Tibial nerve (tissue), 4 donors: ENCODE data around the gene PHTF2. TPM values are rescaled to one million over a fixed set of nuclear protein-coding genes. Genes with fewer than 3 reads are reported as not detected.

ENCODE experiments used
- DNase-seq, 2 donors: peaks; one replicate each; pipeline ENCODE4 v3.0.0-alpha.2; 2019; ENCODE audit warnings: low spot score in 2 of 2
- H3K27ac ChIP-seq, 4 donors: fragments of 200-600 bp; sonication (generic) in 3 of 4; one replicate each; pipeline ENCODE4 v1.5.1; 2017 to 2019; ENCODE audit warnings: mild to moderate bottlenecking in 1 of 4
- H3K27me3 ChIP-seq, 2 donors: fragments of 200-600 bp; sonication (generic) in 1 of 2; one replicate each; pipeline versions ENCODE4 v1.5.1 to v1.6.0; 2017 to 2019
- H3K36me3 ChIP-seq, 3 donors: fragments of 200-600 bp; sonication (generic); one replicate each; pipeline ENCODE4 v1.5.1; 2018 to 2019
- H3K4me1 ChIP-seq, 4 donors: fragments of 200-600 bp; sonication (generic) in 3 of 4; one replicate each; pipeline ENCODE4 v1.5.1; 2017 to 2019
- H3K4me3 ChIP-seq, 4 donors: fragments of 200-600 bp; sonication (generic) in 3 of 4; one replicate each; pipeline ENCODE4 v1.5.1; 2017 to 2019; ENCODE audit warnings: mild to moderate bottlenecking in 1 of 4, moderate library complexity in 1 of 4
- H3K9me3 ChIP-seq, 4 donors: fragments of 200-600 bp; sonication (generic) in 3 of 4; one replicate each; pipeline ENCODE4 v1.5.1; 2017 to 2019
- EP300 ChIP-seq, 2 donors: sonication (generic); formaldehyde crosslinking; IDR thresholded peaks; one replicate each; pipeline ENCODE4 v1.6.1; 2017; ENCODE audit warnings: antibody characterized with exemption in 2 of 2, mild to moderate bottlenecking in 1 of 2
- POLR2A ChIP-seq, 2 donors: fragments of 450-650 bp; IDR thresholded peaks; one replicate each; pipeline ENCODE4 v1.6.1; 2017; ENCODE audit warnings: antibody characterized with exemption in 2 of 2, mild to moderate bottlenecking in 2 of 2, moderate library complexity in 2 of 2
- WGBS, 2 donors: methylation state at CpG; one replicate each; pipeline ENCODE4 v1.1.5; 2018; 5-methylcytosine and 5-hydroxymethylcytosine counted together
- total RNA-seq, 4 donors: library from RNA; depleted of rRNA; stranded (reverse); fragments of >200 nt; gene quantifications; one replicate each; pipeline ENCODE4 v1.1.0, GENCODE V29; 2016
- TF ChIP-seq, protein P1 (sequence below), 5 experiments: fragments of 200-600 bp in 3 of 5; fragments of 450-650 bp in 2 of 5; sonication (generic) in 3 of 5; IDR thresholded peaks; one replicate each; pipeline ENCODE4 v1.5.1; 2016 to 2019; ENCODE audit warnings: antibody characterized with exemption in 5 of 5, mild to moderate bottlenecking in 3 of 5, moderate library complexity in 2 of 5

Gene PHTF2
- total RNA-seq, 4 donors from 2014 or later: 12.6 to 16.5 (median 14.7) TPM

DNA sequence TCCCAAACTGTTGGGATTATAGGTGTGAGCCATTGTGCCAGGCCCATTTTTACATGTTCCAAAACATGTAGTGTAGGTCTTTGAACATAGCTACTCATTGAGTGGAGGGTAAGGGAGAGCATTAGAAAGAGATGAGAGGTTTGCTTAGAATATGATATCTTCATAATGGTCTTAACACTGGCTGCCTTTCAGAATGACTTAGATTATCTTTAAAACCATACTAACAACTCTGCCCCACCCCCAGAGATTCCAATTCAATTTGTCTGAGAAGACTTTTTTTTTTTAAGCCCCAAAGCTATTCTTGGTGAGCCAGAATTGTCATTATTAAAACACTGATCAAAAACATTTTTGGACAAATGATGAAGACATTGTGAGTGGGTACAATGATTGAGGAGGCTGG, 168.9 kb downstream of the PHTF2 start:
- Histone ChIP-seq H3K4me3 (no peak overlapping the region), H3K4me1 (no peaks in the 10 kb centered on the region), H3K9me3 (no peaks in the 10 kb centered on the region)

DNA sequence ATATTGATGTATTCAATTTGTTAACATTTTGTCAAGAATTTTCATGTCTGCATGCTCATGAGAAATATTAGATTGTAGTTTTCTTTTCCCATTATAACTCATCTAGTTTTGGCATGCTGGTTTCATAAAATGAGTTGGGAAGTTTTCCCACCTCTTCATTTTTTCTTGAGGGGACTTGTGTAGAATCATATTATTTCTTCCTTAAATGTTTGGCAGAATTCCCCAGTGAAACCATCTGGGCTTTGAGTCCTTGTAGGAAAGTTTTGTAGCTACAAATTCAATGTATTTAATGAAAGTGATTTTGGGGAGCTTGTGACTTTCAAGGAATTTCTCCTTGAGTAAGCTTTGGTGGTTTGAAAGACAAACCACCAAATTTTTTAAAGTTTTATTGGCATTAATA, 173.2 kb downstream of the PHTF2 start:
- H3K4me1 ChIP-seq: no peaks in the 10 kb centered on the region
- no peaks in the 10 kb centered on the region for H3K9me3 ChIP-seq
- H3K4me3 ChIP-seq: no peak overlapping the region
- no peak for DNase-seq
- no peaks in the 10 kb centered on the region for H3K27me3 ChIP-seq
- no peaks in the 10 kb centered on the region for H3K36me3 ChIP-seq
- H3K27ac ChIP-seq: no peak overlapping the region
- TF ChIP-seq, protein P1, sequence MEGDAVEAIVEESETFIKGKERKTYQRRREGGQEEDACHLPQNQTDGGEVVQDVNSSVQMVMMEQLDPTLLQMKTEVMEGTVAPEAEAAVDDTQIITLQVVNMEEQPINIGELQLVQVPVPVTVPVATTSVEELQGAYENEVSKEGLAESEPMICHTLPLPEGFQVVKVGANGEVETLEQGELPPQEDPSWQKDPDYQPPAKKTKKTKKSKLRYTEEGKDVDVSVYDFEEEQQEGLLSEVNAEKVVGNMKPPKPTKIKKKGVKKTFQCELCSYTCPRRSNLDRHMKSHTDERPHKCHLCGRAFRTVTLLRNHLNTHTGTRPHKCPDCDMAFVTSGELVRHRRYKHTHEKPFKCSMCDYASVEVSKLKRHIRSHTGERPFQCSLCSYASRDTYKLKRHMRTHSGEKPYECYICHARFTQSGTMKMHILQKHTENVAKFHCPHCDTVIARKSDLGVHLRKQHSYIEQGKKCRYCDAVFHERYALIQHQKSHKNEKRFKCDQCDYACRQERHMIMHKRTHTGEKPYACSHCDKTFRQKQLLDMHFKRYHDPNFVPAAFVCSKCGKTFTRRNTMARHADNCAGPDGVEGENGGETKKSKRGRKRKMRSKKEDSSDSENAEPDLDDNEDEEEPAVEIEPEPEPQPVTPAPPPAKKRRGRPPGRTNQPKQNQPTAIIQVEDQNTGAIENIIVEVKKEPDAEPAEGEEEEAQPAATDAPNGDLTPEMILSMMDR (IDR thresholded peaks at IDR 0.05): no peak
- TF ChIP-seq POLR2A (IDR thresholded peaks at IDR 0.05): no peak
- no peak for TF ChIP-seq EP300 (IDR thresholded peaks at IDR 0.05)

More for the DNA sequence above, 168.9 kb downstream of the PHTF2 start:
- Histone ChIP-seq H3K27me3 (no peaks in the 10 kb centered on the region), H3K27ac (no peak overlapping the region), H3K36me3 (no peaks in the 10 kb centered on the region)
- DNase-seq: no peak
- TF ChIP-seq, protein P1 (IDR thresholded peaks at IDR 0.05): no peak
- TF ChIP-seq POLR2A (IDR thresholded peaks at IDR 0.05): no peak
- TF ChIP-seq EP300 (IDR thresholded peaks at IDR 0.05): no peak

DNA sequence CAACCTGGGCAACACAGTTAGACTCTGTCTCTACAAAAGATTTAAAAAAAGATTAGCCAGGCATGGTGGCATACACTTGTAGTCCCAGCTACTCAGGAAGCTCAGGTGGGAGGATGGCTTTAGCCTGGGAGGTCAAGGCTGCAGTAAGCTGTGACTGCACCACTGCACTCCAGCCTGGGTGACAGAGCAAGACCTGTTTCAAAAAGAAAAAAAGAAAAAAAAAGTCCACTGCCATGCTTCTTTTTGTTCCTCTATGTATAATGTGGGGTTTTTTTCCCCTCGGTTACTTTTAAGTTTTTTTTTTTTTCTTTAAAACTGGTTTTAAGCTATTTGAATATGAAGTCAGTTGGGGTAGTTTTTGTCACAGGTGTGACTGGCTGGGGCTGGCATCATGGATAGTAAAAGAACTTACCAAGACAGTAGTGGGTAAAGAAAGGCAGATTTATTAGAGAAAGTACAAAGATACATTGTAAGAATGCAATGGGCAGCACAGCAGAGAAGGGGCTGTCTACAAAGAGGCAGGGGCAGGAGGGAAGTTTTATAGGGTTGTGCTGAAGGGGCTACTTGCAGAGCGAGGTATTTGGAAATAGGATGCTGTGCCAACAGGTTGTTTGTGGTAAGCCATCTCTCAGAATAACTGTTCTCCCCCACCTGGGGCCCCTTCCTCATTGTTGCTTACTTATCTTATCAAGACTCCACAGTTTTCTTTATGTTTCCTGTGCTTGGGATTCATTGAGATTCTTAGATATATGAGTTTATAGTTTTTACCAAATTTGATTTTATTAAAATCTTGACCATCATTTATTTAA, 177.3 kb downstream of the PHTF2 start:
- Histone ChIP-seq H3K4me1 (no peaks in the 10 kb centered on the region), H3K9me3 (no peaks in the 10 kb centered on the region), H3K27ac (no peak overlapping the region), H3K4me3 (no peak overlapping the region), H3K27me3 (no peaks in the 10 kb centered on the region), H3K36me3 (no peaks in the 10 kb centered on the region)
- WGBS, 2 donors: 79 to 87% methylated on average over 2 of the region's 2 CpGs
- TF ChIP-seq, protein P1 (IDR thresholded peaks at IDR 0.05): no peak
- no peak for TF ChIP-seq POLR2A (IDR thresholded peaks at IDR 0.05)
- TF ChIP-seq EP300 (IDR thresholded peaks at IDR 0.05): no peak
- no peak for DNase-seq

DNA sequence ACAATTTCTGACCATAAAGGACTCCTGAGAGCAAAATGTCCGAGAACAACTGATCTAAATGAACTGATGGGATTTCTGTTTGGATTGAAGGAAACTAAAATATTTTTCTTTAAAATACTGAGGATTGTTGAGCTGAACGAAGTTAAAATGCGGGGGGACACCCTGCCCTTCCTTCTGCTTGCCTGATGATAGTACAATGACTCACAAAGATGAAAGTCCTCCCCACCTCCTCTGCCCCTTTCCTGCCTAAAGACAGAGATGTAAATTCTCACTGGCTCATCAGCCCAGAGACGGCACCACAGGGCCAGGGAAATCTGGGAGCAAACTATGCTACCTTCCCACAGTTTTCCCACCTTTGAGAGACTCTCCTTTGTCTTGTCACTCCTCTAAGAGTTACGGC, 180.6 kb downstream of the PHTF2 start:
- 63 to 78% methylated on average over 5 of the region's 5 CpGs for WGBS, 2 donors
- no peak for TF ChIP-seq POLR2A (IDR thresholded peaks at IDR 0.05)
- no peak for TF ChIP-seq EP300 (IDR thresholded peaks at IDR 0.05)
- TF ChIP-seq, protein P1 (IDR thresholded peaks at IDR 0.05): no peak
- H3K36me3 ChIP-seq: no peaks in the 10 kb centered on the region
- no peak overlapping the region for H3K27ac ChIP-seq
- H3K9me3 ChIP-seq: no peaks in the 10 kb centered on the region
- no peak for DNase-seq
- no peak overlapping the region for H3K4me3 ChIP-seq
- no peaks in the 10 kb centered on the region for H3K4me1 ChIP-seq
- H3K27me3 ChIP-seq: no peaks in the 10 kb centered on the region

DNA sequence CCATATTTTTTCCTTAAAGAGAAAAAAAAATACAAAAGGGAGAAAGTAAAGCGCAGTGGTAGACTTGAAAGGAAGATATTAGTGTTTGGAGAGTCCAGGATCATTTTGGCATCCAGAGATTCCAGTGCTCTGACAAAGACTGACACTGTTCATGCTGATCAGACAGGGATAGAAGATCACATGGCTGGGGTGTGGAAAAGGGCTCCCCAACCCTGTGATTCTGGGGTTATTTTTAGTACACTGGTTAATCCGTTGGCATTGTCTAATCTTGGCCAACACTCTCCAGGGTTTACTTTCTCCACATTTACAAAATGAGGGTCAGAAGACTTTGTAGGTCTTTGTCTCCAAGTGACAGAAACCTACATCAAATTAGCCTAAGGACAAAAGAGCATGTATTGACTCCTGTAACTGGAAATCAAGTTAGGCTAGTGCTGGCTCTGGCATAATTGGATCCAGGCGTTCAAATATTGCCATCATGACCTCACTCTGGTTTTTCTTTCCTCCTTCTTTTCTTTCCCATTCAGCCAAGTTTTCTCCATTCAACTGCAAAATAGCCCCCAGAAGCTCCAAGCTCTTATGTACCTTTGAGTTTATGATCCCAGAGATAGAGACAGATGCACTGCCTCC, 181.6 kb downstream of the PHTF2 start:
- Histone ChIP-seq H3K4me3 (no peak overlapping the region), H3K27me3 (no peaks in the 10 kb centered on the region), H3K27ac (no peak overlapping the region), H3K4me1 (no peaks in the 10 kb centered on the region), H3K36me3 (no peaks in the 10 kb centered on the region), H3K9me3 (no peaks in the 10 kb centered on the region)
- 68 to 70% methylated on average over 3 of the region's 3 CpGs for WGBS, 2 donors
- no peak for TF ChIP-seq POLR2A (IDR thresholded peaks at IDR 0.05)
- DNase-seq: no peak
